Esophagus squamous epithelium (tissue), 5 donors: ENCODE measurements around the gene ATP8B3. TPM values are rescaled to one million over a fixed set of nuclear protein-coding genes. Genes with fewer than 3 reads are reported as not detected.

Experiments used
- DNase-seq: peaks from one replicate; lab custom pipeline; 2025; lab: John Stamatoyannopoulos, UW
- H3K27ac ChIP-seq, 4 donors: fragments of 200-600 bp; sonication (generic); one replicate each; pipeline ENCODE4 v1.5.1; 2016 to 2019; ENCODE audit warnings: mild to moderate bottlenecking in 1 of 4
- H3K27me3 ChIP-seq, 4 donors: fragments of 200-600 bp; sonication (generic); 1 replicate in 3 of 4; 2 replicates in 1 of 4; pipeline versions ENCODE4 v1.5.1 to v1.6.0; 2017 to 2021; ENCODE audit warnings: antibody characterized with exemption in 1 of 4
- H3K36me3 ChIP-seq, 3 donors: fragments of 200-600 bp; sonication (generic); one replicate each; pipeline ENCODE4 v1.5.1; 2016 to 2019
- H3K4me1 ChIP-seq, 3 donors: fragments of 200-600 bp; sonication (generic); one replicate each; pipeline ENCODE4 v1.5.1; 2017 to 2019
- H3K4me3 ChIP-seq, 4 donors: fragments of 200-600 bp; sonication (generic); 1 replicate in 3 of 4; 2 replicates in 1 of 4; pipeline ENCODE4 v1.5.1; 2016 to 2019; ENCODE audit warnings: mild to moderate bottlenecking in 2 of 4, moderate library complexity in 1 of 4
- H3K9me3 ChIP-seq, 3 donors: fragments of 200-600 bp; sonication (generic); one replicate each; pipeline ENCODE4 v1.5.1; 2016 to 2019
- POLR2A ChIP-seq, 4 donors: fragments of 450-650 bp; IDR thresholded peaks; one replicate each; pipeline ENCODE4 v1.6.1; 2017; ENCODE audit warnings: antibody characterized with exemption in 4 of 4, mild to moderate bottlenecking in 4 of 4, moderate library complexity in 3 of 4
- WGBS, 2 donors: methylation state at CpG; one replicate each; pipeline ENCODE4 v1.1.5; 2018; 5-methylcytosine and 5-hydroxymethylcytosine counted together
- intact Hi-C: fragments of 100-400 bp; cut with DNase I; formaldehyde crosslinking; loops from one replicate; pipeline ENCODE4 v1.15.0; 2022
- total RNA-seq, 4 donors: library from RNA; depleted of rRNA; stranded (reverse); fragments of >200 nt; gene quantifications; one replicate each; pipeline ENCODE4 v1.1.0, GENCODE V29; 2016
- TF ChIP-seq, protein P1 (sequence below), 6 experiments: fragments of 450-650 bp in 4 of 6; fragments of 200-600 bp in 2 of 6; sonication (generic) in 2 of 6; IDR thresholded peaks; one replicate each; pipeline ENCODE4 v1.5.1; 2016 to 2019; ENCODE audit warnings: antibody characterized with exemption in 6 of 6, mild to moderate bottlenecking in 4 of 6, moderate library complexity in 4 of 6
- donor health status: DM: yes; HTN: yes; CAD: no.

The ATP8B3 gene
- total RNA-seq, 4 donors from 2014 or later: 0.57 to 3.0 (median 1.4) TPM

DNA sequence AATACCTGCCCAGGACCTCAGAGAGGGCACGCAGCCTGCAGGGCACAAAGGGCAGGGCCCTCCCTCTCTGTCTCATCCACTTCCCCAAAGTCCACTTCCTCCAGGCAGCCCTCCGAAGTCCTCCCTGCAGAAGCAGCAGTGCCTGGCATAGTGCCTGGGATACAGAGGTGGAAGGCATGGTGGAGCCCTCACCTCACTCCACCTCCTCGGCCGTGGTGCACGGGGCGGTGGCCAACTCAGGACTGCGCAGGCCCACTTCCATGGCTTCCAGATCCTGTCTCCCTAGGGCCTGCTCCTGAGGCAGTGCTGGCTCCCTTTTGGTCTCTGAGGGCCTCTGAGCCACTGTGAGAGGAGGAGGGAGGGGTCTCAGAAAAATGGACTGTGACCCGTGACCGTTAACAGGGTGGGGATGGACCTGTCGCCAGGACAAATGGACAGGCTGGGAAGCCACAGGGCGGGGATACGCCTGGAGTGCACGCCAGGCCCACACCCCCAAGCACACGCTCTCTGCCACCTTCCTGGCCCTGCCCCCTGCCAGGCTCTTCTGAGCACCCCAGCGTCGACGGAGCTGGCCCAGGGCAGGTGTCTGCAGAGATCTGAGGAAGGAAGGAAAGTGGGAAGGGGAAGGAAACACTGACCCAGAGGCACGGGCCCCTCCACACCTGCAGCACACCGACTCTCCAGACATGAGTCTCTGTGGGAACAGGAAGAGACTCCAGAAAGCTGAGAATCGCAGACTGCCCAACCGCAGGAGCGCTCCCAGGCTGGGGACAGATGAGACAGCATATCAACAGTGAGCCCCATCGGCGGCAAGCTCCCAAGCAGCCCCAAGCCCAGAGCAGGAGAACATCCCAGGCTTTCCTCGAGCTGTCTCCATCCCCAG is 27.8 kb upstream of the ATP8B3 start:
- peak overlapping the region in 3 of 4 donors; percentile 35 to 64 (median 47) for H3K27ac ChIP-seq
- peaks cover 51 to 98% (median 57%) of the 10 kb centered on the region in 3 donors for H3K4me1 ChIP-seq
- intact Hi-C loops: no loop called here
- DNase-seq: no peak
- 74% methylated on average over 7 to 10 of the region's 25 CpGs for WGBS, 2 donors
- no peak overlapping the region for H3K4me3 ChIP-seq
- H3K9me3 ChIP-seq: no peaks in the 10 kb centered on the region
- H3K27me3 ChIP-seq: no peaks in the 10 kb centered on the region
- TF ChIP-seq, protein P1, sequence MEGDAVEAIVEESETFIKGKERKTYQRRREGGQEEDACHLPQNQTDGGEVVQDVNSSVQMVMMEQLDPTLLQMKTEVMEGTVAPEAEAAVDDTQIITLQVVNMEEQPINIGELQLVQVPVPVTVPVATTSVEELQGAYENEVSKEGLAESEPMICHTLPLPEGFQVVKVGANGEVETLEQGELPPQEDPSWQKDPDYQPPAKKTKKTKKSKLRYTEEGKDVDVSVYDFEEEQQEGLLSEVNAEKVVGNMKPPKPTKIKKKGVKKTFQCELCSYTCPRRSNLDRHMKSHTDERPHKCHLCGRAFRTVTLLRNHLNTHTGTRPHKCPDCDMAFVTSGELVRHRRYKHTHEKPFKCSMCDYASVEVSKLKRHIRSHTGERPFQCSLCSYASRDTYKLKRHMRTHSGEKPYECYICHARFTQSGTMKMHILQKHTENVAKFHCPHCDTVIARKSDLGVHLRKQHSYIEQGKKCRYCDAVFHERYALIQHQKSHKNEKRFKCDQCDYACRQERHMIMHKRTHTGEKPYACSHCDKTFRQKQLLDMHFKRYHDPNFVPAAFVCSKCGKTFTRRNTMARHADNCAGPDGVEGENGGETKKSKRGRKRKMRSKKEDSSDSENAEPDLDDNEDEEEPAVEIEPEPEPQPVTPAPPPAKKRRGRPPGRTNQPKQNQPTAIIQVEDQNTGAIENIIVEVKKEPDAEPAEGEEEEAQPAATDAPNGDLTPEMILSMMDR (IDR thresholded peaks at IDR 0.05): no peak
- no peak for TF ChIP-seq POLR2A (IDR thresholded peaks at IDR 0.05)
- peaks cover 0 to 35% (median 7%) of the 10 kb centered on the region in 3 donors for H3K36me3 ChIP-seq

DNA sequence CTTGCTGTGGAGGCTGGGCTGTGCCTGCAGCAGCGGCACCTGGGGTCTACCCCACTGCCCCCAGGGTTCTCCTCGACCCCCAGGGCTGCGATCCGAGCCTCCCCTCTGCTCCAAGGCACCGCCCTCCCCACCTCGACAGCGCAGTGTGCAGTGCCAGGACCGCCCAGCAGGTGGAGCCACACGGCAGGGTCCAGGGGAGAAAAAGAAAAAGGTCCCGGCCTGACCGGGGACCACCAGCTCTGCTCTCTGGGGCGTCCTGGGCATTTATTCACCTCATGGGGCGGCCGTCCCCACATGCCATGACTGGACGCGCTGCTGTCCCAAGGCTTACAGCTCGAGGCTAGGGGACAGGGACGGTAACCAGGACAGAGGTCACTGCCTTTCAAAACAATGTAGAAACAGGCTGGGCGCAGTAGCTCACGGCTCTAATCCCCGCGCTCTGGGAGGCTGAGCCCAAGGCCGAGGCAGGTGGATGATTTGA is 25.6 kb upstream of the ATP8B3 start:
- WGBS, 2 donors: 21 to 39% methylated on average over 5 to 7 of the region's 23 CpGs
- Histone ChIP-seq H3K9me3 (no peaks in the 10 kb centered on the region), H3K4me1 (peaks cover 28 to 82% (median 34%) of the 10 kb centered on the region in 3 donors), H3K27ac (peak overlapping the region in 1 of 4 donors; percentile 46), H3K4me3 (peak overlapping the region in 1 of 4 donors; percentile 14), H3K36me3 (peaks cover 0 to 33% (median 7%) of the 10 kb centered on the region in 3 donors), H3K27me3 (no peaks in the 10 kb centered on the region)
- no peak for DNase-seq
- intact Hi-C loops: no loop called here
- TF ChIP-seq POLR2A (IDR thresholded peaks at IDR 0.05): no peak
- TF ChIP-seq, protein P1 (IDR thresholded peaks at IDR 0.05): peak; percentile 78 to 89 (median 84)

DNA sequence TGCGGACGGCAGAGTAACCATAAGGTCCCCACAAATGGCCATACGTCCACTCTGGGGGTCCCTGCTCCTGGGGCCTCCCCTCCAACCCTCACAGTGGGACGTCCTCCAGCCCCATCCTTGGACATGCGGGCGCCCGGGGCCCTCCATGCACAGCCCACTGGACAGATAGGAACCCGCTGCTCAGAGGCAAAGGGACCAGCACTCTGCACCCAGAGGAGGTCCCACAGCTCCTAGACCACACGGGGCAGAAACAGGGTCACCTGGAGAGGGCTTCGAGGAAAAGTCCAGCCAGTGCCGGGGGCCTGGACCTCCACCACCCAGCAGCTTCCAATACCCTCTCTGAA is 25.1 kb upstream of the ATP8B3 start:
- Histone ChIP-seq H3K36me3 (peaks cover 0 to 35% (median 7%) of the 10 kb centered on the region in 3 donors), H3K4me1 (peaks cover 24 to 79% (median 30%) of the 10 kb centered on the region in 3 donors), H3K4me3 (peak overlapping the region in 1 of 4 donors; percentile 14), H3K27me3 (no peaks in the 10 kb centered on the region), H3K9me3 (no peaks in the 10 kb centered on the region), H3K27ac (no peak overlapping the region)
- TF ChIP-seq POLR2A (IDR thresholded peaks at IDR 0.05): no peak
- TF ChIP-seq, protein P1 (IDR thresholded peaks at IDR 0.05): no peak
- intact Hi-C loops: no loop called here
- no peak for DNase-seq
- 100% methylated on average over 2 of the region's 11 CpGs; no CpG with 5 or more reads in 1 of the 2 donors for WGBS, 2 donors

DNA sequence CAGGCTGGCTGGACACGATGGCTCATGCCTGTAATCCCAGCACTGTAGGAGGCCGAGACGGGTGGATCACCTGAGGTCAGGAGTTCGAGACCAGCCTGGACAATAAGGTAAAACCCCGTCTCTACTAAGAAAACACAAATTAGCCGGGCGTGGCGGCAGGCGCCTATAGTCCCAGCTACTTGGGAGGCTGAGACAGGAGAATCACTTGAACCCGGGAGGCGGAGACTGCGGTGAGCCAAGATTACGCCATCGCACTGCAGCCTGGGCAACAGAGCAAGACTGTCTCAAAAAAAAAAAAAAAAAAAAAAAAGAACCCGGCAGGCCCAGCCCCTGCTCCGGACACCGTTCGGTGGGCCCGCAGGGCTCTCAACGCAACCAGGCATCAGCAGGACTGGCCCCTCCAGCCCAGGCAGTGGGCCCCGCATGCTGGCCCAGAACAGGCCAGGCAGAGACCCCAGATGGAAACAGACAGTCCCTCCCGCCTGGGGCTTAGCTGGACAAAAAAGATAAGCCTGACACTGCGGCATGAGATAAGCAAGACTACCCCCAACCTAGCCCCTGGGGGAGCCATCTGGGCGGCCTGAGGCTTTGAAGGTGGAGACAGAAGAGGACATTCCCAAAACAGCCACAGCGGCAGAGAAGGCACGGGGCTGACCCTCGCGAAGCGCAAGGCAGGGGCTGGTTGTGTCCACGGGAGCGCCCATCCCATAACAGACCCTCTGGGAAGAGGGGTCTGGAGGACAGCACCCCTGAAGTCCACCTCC is 24.6 kb upstream of the ATP8B3 start:
- DNase-seq: no peak
- intact Hi-C loops: no loop called here
- Histone ChIP-seq H3K4me3 (no peak overlapping the region), H3K36me3 (peaks cover 0 to 40% (median 7%) of the 10 kb centered on the region in 3 donors), H3K9me3 (no peaks in the 10 kb centered on the region), H3K4me1 (peaks cover 21 to 79% (median 24%) of the 10 kb centered on the region in 3 donors), H3K27ac (no peak overlapping the region), H3K27me3 (no peaks in the 10 kb centered on the region)
- WGBS, 2 donors: 81 to 93% methylated on average over 14 to 27 of the region's 31 CpGs
- TF ChIP-seq, protein P1 (IDR thresholded peaks at IDR 0.05): no peak
- TF ChIP-seq POLR2A (IDR thresholded peaks at IDR 0.05): no peak
